Astrocyte of the hippocampus (primary cell): ENCODE data around the gene USP28.
"Not testable (repeated sequence)": the region's sequence is repeated elsewhere in the genome, so short reads cannot be mapped to it uniquely, and the experiment has no call there.

Source experiments
- DNase-seq: peaks from one replicate; pipeline ENCODE4 v3.0.0; 2011; ENCODE audit warnings: low read depth, low spot score

The USP28 gene

DNA sequence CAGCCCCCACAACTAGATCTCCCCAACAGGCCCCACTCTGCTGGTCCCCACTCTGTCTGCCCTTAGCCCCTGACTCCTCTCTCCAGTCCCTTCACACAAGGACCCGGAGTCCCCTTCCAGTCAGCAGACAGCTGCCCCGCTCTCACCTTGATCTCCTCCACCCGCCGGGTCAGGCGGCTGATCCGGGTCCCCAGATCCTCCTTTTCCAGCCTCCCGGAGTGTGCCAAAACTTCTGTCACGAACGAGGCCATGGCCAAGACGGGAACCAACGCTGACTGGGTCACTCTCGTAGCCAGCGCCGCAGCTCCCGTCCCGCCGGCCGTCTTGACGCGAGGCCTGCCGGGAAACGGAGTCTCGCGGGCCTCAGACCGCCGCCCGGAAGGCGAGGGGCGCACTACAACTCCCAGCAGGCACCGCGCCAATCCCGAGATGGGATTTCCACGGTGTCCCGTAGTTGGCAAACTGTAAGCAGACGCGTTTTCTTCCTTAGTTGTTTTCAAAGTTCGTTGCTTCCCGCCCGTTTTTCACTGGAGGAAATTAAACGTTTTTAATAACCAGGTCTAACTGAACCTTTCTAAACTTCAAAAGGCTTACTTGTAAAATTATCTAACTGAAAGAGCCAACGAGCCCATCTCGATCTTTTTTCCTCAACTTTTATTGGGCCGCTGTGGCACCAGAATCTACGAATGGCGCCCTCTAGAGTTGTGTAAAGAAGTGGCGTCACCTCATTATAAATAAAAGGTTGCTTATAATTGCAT lies 101.8 kb downstream of the USP28 start, which contains the start of gene ZW10:
ZW10 (minus strand) TSS at position 277 of the 758 bp plus-strand sequence; CDS start at position 251, 26 bp downstream.
- peak; percentile 99 for DNase-seq

DNA sequence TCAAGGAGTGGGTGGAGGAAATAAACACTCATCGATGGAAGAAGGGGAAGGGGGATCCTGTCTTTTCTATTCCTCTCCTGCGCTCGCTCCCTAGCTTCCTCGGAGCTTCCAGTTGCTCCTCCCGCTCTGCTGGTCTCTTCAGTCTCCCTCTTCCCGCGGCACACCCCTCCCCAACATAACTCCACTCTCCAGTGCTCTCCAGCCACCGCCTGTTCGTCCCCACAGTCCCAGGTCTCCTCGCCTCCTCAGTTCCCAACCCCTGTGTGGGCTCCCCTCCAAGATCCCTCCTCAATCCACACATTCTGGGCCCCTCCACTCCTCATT lies 102.3 kb downstream of the USP28 start:
- DNase-seq = peak; percentile 60

DNA sequence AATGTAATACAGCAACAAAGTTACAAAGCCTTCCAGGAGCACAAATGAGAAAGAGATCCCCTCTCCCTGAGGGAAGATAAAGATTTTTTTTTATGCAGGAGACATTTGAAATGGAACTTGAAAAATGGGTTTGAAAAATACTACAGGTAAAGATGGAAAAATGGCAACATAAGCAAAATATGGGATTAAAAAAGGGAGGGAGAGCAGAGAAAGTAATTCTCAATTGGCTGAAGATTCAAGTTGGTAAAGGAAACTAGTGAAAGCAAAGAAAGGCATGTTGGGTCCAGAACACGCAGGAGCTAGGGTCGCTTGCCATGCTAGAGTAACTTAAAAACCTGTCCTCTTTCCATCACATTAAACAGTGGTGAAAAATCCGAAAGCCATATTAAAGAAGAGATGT lies 103.4 kb downstream of the USP28 start:
- no peak for DNase-seq

DNA sequence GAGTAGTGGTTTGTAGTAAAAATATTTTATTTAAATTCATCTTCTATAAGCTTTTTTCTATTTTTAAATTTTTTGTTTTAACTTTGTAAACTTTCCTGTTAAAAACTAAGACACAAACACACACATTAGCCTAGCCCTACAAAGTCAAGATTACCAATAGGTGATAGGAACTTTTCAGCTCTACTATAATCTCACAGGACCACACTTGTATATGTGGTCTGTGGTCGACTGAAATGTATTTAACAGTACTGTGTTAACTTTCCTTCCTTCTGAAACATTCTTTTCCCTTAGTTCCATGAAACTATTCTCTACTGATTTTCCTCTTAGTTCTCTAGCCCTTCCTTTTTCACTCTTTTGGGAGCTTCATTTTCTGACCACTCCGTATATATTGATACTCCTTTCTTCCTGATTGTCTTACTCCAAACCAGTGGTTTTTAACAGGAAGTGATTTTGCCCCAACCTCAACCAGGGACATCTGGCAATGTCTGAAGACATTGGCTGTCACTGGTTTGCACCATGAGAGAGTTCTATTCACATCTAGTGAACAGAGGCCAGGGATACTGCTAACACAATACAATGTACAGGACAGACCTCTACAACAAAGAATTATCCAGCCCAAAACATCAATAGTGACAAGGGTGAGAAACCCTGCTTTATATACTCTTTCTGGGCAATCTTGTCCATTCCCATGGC lies 110.7 kb downstream of the USP28 start:
- no peak for DNase-seq

DNA sequence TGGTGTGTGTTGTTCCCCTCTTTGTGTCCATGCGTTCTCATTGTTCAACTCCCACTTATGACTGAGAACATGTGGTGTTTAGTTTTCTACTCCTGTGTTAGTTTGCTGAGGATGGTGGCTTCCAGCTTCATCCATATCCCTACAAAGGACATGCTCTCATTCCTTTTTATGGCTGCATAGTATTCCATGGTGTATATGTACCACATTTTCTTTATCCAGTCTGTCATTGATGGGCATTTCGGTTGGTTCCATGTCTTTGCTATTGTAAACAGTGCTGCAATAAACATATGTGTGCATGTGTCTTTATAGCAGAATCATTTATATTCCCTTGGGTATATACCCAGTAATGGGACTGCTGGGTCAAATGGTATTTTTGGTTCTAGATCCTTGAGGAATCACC lies 112.3 kb downstream of the USP28 start:
- not testable (repeated sequence) for DNase-seq

DNA sequence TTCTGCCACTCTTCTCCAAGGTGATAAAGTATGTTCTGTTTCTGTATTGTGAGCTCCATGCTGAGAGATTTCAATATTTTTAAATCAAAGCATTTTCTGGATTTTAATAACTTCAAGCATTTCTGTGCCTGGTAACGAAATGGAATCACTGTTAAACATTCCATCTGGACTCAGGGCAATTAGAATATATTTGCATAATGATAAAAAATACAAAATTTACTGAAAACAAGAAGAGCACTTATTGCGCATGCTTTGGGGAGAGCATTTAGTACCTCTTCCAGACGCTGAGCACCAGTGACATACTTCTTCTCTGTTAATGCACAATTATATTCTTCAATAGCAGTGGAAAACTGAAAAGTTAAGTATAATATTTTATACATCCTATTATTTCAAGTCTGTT lies 115.1 kb downstream of the USP28 start:
- no peak for DNase-seq

DNA sequence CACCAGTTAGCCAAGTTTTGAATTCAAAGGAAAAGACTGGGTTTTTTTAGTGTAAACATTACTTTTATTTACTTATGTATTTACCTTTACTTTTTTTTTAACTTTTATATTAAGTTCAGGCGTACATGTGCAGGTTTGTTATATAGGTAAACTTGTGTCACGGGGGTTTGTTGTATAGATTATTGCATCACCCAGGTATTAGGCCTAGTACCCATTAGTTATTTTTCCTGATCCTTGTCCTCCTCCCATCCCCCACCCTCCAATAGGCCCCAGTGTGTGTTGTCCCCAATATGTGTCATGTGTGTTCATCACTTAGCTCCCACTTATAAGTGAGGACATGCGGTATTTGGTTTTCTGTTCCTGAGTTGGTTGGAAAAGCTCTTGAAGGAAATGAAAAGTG lies 122.4 kb downstream of the USP28 start:
- DNase-seq = no peak
